ENCODE results near the gene DCDC2C.

Gene DCDC2C

GRCh38 chr2:3654531-3655225, 48.7 kb upstream of the DCDC2C start:
- H3K4me1 ChIP-seq (ENCODE audit: control insufficient read depth, insufficient read depth, low read length), result no peaks in the 10 kb centered on the region
- no peaks in the 10 kb centered on the region for H3K9me3 ChIP-seq (ENCODE audit: control insufficient read depth, insufficient read depth, low read depth, low read length)
- ChIA-PET POLR2A (no interaction called here), CTCF (interaction anchor here (0.5 to 5.8 kb wide), 2 partner anchors 26 to 231 kb away, joined by 4 to 27 read pairs; no protein-coding TSS in a partner anchor)
- H3K4me3 ChIP-seq (ENCODE audit: low read depth, low read length), result no peak overlapping the region
- no peaks in the 10 kb centered on the region for H3K36me3 ChIP-seq (ENCODE audit: control insufficient read depth in 2 of 2, insufficient read depth in 1 of 2, low read length in 2 of 2)
- H3K27ac ChIP-seq (ENCODE audit: extremely low read depth, low read depth, low read length), result no peak overlapping the region
- no peak for TF ChIP-seq BCL11A (tag by site-specific recombination; IDR thresholded peaks at IDR 0.05; ENCODE audit: low read depth)
- no peak for TF ChIP-seq REPIN1 (tag by site-specific recombination; IDR thresholded peaks at IDR 0.05; ENCODE audit: low read depth)
- TF ChIP-seq ELK4 (IDR thresholded peaks at IDR 0.05; ENCODE audit: borderline replicate concordance, low read depth, low read length), result no peak
- TF ChIP-seq ZNF449 (tag by site-specific recombination; IDR thresholded peaks at IDR 0.05), result no peak
- no peak for TF ChIP-seq ZNF514 (tag by site-specific recombination; IDR thresholded peaks at IDR 0.05)
- TF ChIP-seq SCRT1 (tag by site-specific recombination; IDR thresholded peaks at IDR 0.05; ENCODE audit: borderline replicate concordance), result no peak
- no peak for TF ChIP-seq ZNF791 (tag by site-specific recombination; IDR thresholded peaks at IDR 0.05)
- TF ChIP-seq ZNF10 (tag by site-specific recombination; IDR thresholded peaks at IDR 0.05), result no peak
- TF ChIP-seq GLI4 (tag by site-specific recombination; IDR thresholded peaks at IDR 0.05), result no peak
- no peak for TF ChIP-seq ZNF37A (tag by site-specific recombination; IDR thresholded peaks at IDR 0.05)
- TF ChIP-seq ZNF324 (tag by site-specific recombination; IDR thresholded peaks at IDR 0.05), result no peak
- no peak for TF ChIP-seq ZNF121 (tag by site-specific recombination; IDR thresholded peaks at IDR 0.05)
- no peak for TF ChIP-seq ZNF184 (tag by site-specific recombination; IDR thresholded peaks at IDR 0.05)
- TF ChIP-seq SP3 (tag by site-specific recombination; IDR thresholded peaks at IDR 0.05), result no peak
- TF ChIP-seq ZNF585B (tag by site-specific recombination; IDR thresholded peaks at IDR 0.05), result no peak
- no peak for TF ChIP-seq KLF16 (tag by site-specific recombination; IDR thresholded peaks at IDR 0.05)
- no peak for TF ChIP-seq ZNF658 (tag by site-specific recombination; IDR thresholded peaks at IDR 0.05)
- TF ChIP-seq YY1 (tag by site-specific recombination; IDR thresholded peaks at IDR 0.05), result no peak
- no peak for TF ChIP-seq ZBTB11 (tag by site-specific recombination; conservative IDR thresholded peaks at IDR 0.05; ENCODE audit: low read depth)

Measured in HEK293 (cell line).